K562 (cell line): ENCODE results near the gene PRKAR1B. TPM values are rescaled to one million over a fixed set of nuclear protein-coding genes. Genes with fewer than 3 reads are reported as not detected.

Experiments used
- ATAC-seq: fragments of 200-7000 bp; cut with Tn5 transposase; 3 replicates; pipeline ENCODE4 v1.9.1; 2020; ENCODE audit warnings: moderate library complexity
- BruUV-seq: library from RNA; stranded (reverse); fragments of 400-500 nt; replicated peaks from 2 replicates; lab custom pipeline; 2021; lab: Mats Ljungman, UMichigan
- CTCF ChIA-PET: fragments of 300-600 bp; formaldehyde crosslinking; extraction: SDS; loops from one replicate; lab custom pipeline; 2021; ENCODE audit warnings: low intra/inter-chr PET ratio; lab: Yijun Ruan, JAX
- POLR2A ChIA-PET: fragments of 300-600, 350-650 bp; sonication (Branson Sonifier 250); formaldehyde crosslinking; extraction: SDS; loops from one replicate; lab custom pipeline; 2021; ENCODE audit warnings: antibody characterized with exemption, inconsistent platforms; lab: Yijun Ruan, JAX
- DNase-seq, 4 experiments: peaks; one replicate each; pipeline versions ENCODE4 v3.0.0 to v3.0.0-alpha.2; 2011 to 2018; ENCODE audit warnings: low spot score in 3 of 4, mixed read lengths in 3 of 4; ENCODE audit errors: extremely low read depth in 1 of 4
- FAIRE-seq: peaks from 2 replicates; lab custom pipeline; 2011; peaks lifted over from hg19 to GRCh38; lab: Jason Lieb, UNC
- H2AFZ ChIP-seq: 2 replicates; pipeline ENCODE4 v1.6.0; 2011; ENCODE audit warnings: low read depth, low read length, control low read depth, inconsistent platforms
- H3K27ac ChIP-seq: fragments of 200-600 bp; 3 replicates; pipeline ENCODE4 v1.8.0; 2011; ENCODE audit warnings: low read depth, mild to moderate bottlenecking, control low read depth, inconsistent platforms, low read length, moderate library complexity, mixed read lengths; ENCODE audit errors: extremely low read depth
- H3K27me3 ChIP-seq, 2 experiments: fragments of 300-600 bp in 1 of 2; 2 replicates in 1 of 2; 3 replicates in 1 of 2; pipeline versions ENCODE4 v1.6.0 to v1.8.0; 2011; ENCODE audit warnings: inconsistent platforms in 2 of 2, low read length in 2 of 2, mild to moderate bottlenecking in 1 of 2, mixed read lengths in 1 of 2, moderate library complexity in 1 of 2; ENCODE audit not compliant: control insufficient read depth in 2 of 2, insufficient read depth in 2 of 2
- H3K36me3 ChIP-seq: fragments of 300-600 bp; 3 replicates; pipeline ENCODE4 v1.8.0; 2011; ENCODE audit warnings: mild to moderate bottlenecking, low read length, inconsistent platforms; ENCODE audit not compliant: control insufficient read depth, insufficient read depth
- H3K4me1 ChIP-seq, 2 experiments: fragments of 200-600 bp in 1 of 2; replicated peaks in 1 of 2; 2 replicates in 1 of 2; 3 replicates in 1 of 2; pipeline versions ENCODE4 v1.5.1 to v1.8.0; 2011; ENCODE audit warnings: inconsistent platforms in 2 of 2, low read length in 2 of 2, mild to moderate bottlenecking in 1 of 2, mixed read lengths in 1 of 2, moderate library complexity in 1 of 2; ENCODE audit not compliant: control insufficient read depth in 2 of 2, insufficient read depth in 2 of 2
- H3K4me2 ChIP-seq: 2 replicates; pipeline ENCODE4 v1.6.1; 2011; ENCODE audit warnings: low read length, control low read depth, inconsistent platforms, mixed read lengths; ENCODE audit not compliant: insufficient read depth
- H3K4me3 ChIP-seq: fragments of 200-600 bp; sonication (generic), shearing (Covaris generic); 2 replicates; pipeline ENCODE4 v1.5.1; 2016; ENCODE audit warnings: control low read depth, inconsistent platforms
- H3K79me2 ChIP-seq: fragments of 200-600 bp; 3 replicates; pipeline ENCODE4 v1.8.0; 2011; ENCODE audit warnings: low read length, inconsistent platforms; ENCODE audit not compliant: control insufficient read depth, insufficient read depth
- H3K9ac ChIP-seq, 2 experiments: 2 replicates each; pipeline versions ENCODE4 v1.6.0 to v1.6.1; 2011; ENCODE audit warnings: low read depth in 2 of 2, low read length in 2 of 2, control low read depth in 1 of 2, inconsistent platforms in 1 of 2, mild to moderate bottlenecking in 1 of 2, mixed read lengths in 1 of 2; ENCODE audit not compliant: insufficient read depth in 1 of 2
- H3K9me1 ChIP-seq: one replicate; pipeline ENCODE4 v1.6.0; 2011; ENCODE audit warnings: inconsistent platforms, mild to moderate bottlenecking, low read length, moderate library complexity; ENCODE audit not compliant: control insufficient read depth, insufficient read depth
- H3K9me3 ChIP-seq: replicated peaks from 2 replicates; pipeline ENCODE4 v1.5.1; 2011; ENCODE audit warnings: low read depth, low read length, inconsistent platforms; ENCODE audit not compliant: control insufficient read depth, insufficient read depth
- H4K20me1 ChIP-seq: replicated peaks from 2 replicates; pipeline ENCODE4 v1.6.1; 2011; ENCODE audit warnings: low read length, inconsistent platforms, mixed read lengths; ENCODE audit not compliant: control insufficient read depth, insufficient read depth
- CBX2 ChIP-seq: fragments of 200-600 bp; sonication (generic); IDR thresholded peaks from one replicate; pipeline ENCODE4 v1.6.1; 2012; ENCODE audit warnings: mild to moderate bottlenecking, low read length, inconsistent platforms; ENCODE audit not compliant: insufficient read depth, poor library complexity, severe bottlenecking
- WHSC1 ChIP-seq: IDR thresholded peaks from one replicate; pipeline ENCODE4 v1.6.1; 2012; ENCODE audit warnings: low read length, control low read depth, inconsistent platforms
- ZBTB11 ChIP-seq, 3 experiments: fragments of 200-800 bp in 1 of 3; fragments of 250-450 bp in 1 of 3; fragments of 450-650 bp in 1 of 3; sonication (Bioruptor Pico) in 1 of 3; sonication (Bioruptor generic) in 1 of 3; formaldehyde crosslinking in 1 of 3; IDR thresholded peaks; 2 replicates each; pipeline versions ENCODE4 v1.6.1 to v1.8.0; 2016 to 2022; ENCODE audit warnings: mild to moderate bottlenecking in 2 of 3, missing genetic modification characterization in 2 of 3, missing compliant biosample characterization in 1 of 3, moderate library complexity in 1 of 3
- ZSCAN32 ChIP-seq: fragments of 450-650 bp; formaldehyde crosslinking; IDR thresholded peaks from 2 replicates; pipeline ENCODE4 v1.4.0; 2020; ENCODE audit warnings: mild to moderate bottlenecking, moderate library complexity
- WGBS: fragments of 100-300 bp; shearing (Covaris generic); methylation state at CpG from one replicate; pipeline ENCODE4 v1.1.6; 2016; ENCODE audit warnings: low coverage, mixed read lengths; ENCODE audit not compliant: insufficient coverage; ENCODE audit errors: missing lambda C conversion rate; 5-methylcytosine and 5-hydroxymethylcytosine counted together
- in situ Hi-C: fragments of 300-500 bp; cut with MboI; formaldehyde crosslinking; loops from 4 replicates; pipeline ENCODE4 v1.15.0; 2018; ENCODE audit warnings: inconsistent platforms, mixed read lengths
- intact Hi-C: fragments of 100-400 bp; cut with micrococcal nuclease; formaldehyde crosslinking; loops from 2 replicates; pipeline ENCODE4 v1.14.2; 2022
- polyA plus RNA-seq, 8 experiments: library from polyadenylated mRNA; depleted of rRNA in 4 of 8; stranded (reverse) in 5 of 8; unstranded in 3 of 8; fragments of >200 nt; fragmentation: Nextera tagmentation in 2 of 8; fragmentation: Illumina TruSeq in 1 of 8; extraction: Ambion mirVana in 2 of 8; extraction: Trizol in 1 of 8; gene quantifications; 2 replicates each; pipeline versions ENCODE4 v1.2.1 to v1.2.3, GENCODE V29; 2011 to 2014; ENCODE audit warnings: inconsistent platforms in 1 of 8, missing spikeins in 1 of 8
- total RNA-seq, 7 experiments: library from RNA; depleted of rRNA in 6 of 7; stranded (reverse); fragments of >200 nt in 6 of 7; fragmentation: Illumina TruSeq in 2 of 7; extraction: Trizol in 2 of 7; gene quantifications; 2 replicates each; pipeline versions ENCODE4 v1.2.1 to v1.2.3, GENCODE V29; 2011 to 2021; ENCODE audit warnings: low replicate concordance in 1 of 7

PRKAR1B gene
- total and polyA plus RNA-seq, 9 of the 15 experiments (the other 6 are each of a cell fraction or from before 2014, with no cell fraction given), result 0.99 to 30.5 (median 12.7) TPM

GRCh38 chr7:569071-569855 is 157.8 kb downstream of the PRKAR1B start:
- no peaks in the 10 kb centered on the region for H3K9me1 ChIP-seq
- no TSS peak for BruUV-seq
- FAIRE-seq, result no peak

More at GRCh38 chr7:569071-569855, 157.8 kb downstream of the PRKAR1B start:
- H3K9ac ChIP-seq, result no peak overlapping the region
- H3K27me3 ChIP-seq, result no peaks in the 10 kb centered on the region
- DNase-seq (no peak), ATAC-seq (no peak)
- no peak overlapping the region for H2AFZ ChIP-seq
- H3K36me3 ChIP-seq, result no peaks in the 10 kb centered on the region
- no peaks in the 10 kb centered on the region for H3K9me3 ChIP-seq
- CTCF ChIA-PET, result interaction anchor here (0.6 kb wide), 1 partner anchor 187 kb away, joined by 3 read pairs; no protein-coding TSS in a partner anchor
- no peak overlapping the region for H3K4me2 ChIP-seq
- no peak overlapping the region for H3K4me3 ChIP-seq
- intact Hi-C loops, result no loop called here
- H3K27ac ChIP-seq, result no peak overlapping the region
- in situ Hi-C loops, result no loop called here
- H3K79me2 ChIP-seq, result no peaks in the 10 kb centered on the region
- TF ChIP-seq ZBTB11 (CRISPR knock-in tag; IDR thresholded peaks at IDR 0.05) (no peak), WHSC1 (no peak), CBX2 (no peak), ZSCAN32 (no peak)
- peaks cover 0 to 30% of the 10 kb centered on the region in 2 experiments; a peak in 1 of 5 replicates for H3K4me1 ChIP-seq
- POLR2A ChIA-PET, result no interaction called here
- no peaks in the 10 kb centered on the region for H4K20me1 ChIP-seq
- WGBS, result 81% methylated on average over 30 of the region's 30 CpGs
